WERI-Rb-1 (cell line): ENCODE data around the gene PEF1.
"Not testable (repeated sequence)": the region's sequence is repeated elsewhere in the genome, so short reads cannot be mapped to it uniquely, and the experiment has no call there.

ENCODE experiments used
- DNase-seq: peaks from one replicate; pipeline ENCODE4 v3.0.0-alpha.2; 2020
- H3K27ac ChIP-seq: fragments of 250-450 bp; sonication (Bioruptor Pico); 2 replicates; pipeline ENCODE4 v1.5.1; 2020; ENCODE audit warnings: mild to moderate bottlenecking, moderate library complexity
- H3K27me3 ChIP-seq: fragments of 250-450 bp; sonication (Bioruptor Pico); 2 replicates; pipeline ENCODE4 v1.5.1; 2021; ENCODE audit warnings: mild to moderate bottlenecking, low read depth, moderate library complexity; ENCODE audit not compliant: insufficient read depth, severe bottlenecking
- H3K36me3 ChIP-seq: fragments of 250-450 bp; sonication (Bioruptor Pico); 2 replicates; pipeline ENCODE4 v1.5.1; 2020; ENCODE audit warnings: mild to moderate bottlenecking, moderate library complexity
- H3K4me3 ChIP-seq: 2 replicates; pipeline ENCODE4 v1.5.1; 2011; ENCODE audit warnings: low read depth, mild to moderate bottlenecking, control low read depth, low read length
- H3K9me3 ChIP-seq: fragments of 250-450 bp; sonication (Bioruptor Pico); 2 replicates; pipeline ENCODE4 v1.5.1; 2021; ENCODE audit warnings: mild to moderate bottlenecking, moderate library complexity; ENCODE audit not compliant: severe bottlenecking
- CTCF ChIP-seq: IDR thresholded peaks from 2 replicates; pipeline ENCODE4 v1.5.1; 2011; ENCODE audit warnings: low read depth, mild to moderate bottlenecking, control low read depth, inconsistent platforms, low read length

PEF1 gene

DNA sequence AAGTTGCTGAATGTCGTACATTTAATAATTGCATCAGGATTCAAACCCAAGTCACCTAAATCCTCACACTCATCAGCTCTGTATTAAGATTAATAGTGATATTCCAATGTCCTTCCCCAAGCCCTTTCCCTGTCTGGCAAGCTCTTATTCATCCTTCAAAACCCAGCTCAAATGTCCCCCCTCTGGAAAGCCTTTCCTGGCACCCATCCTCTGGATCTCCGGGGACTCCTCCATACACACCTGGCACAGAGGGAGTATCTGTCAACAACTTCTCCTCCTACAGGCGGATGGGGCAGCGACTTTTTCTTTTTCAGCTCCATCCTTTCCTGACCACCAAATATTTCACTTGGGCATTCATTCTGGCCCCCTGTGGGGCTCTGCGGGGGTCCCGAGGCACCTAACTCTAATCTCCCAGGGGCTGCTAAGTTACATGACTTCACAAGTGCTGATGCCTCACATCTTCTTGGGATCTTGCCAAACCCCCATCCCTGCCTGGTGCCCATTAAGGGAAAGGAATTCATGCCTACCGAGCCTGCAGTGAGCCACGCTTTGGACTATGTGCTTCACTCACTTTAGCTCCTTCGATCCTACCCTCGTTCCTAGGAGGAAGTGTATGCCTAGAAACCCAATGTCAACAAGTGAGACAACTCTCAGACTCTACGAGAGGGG lies 53.1 kb downstream of the PEF1 start:
- TF ChIP-seq CTCF: no peak
- Histone ChIP-seq H3K27ac (no peak overlapping the region), H3K4me3 (no peak overlapping the region), H3K27me3 (no peaks in the 10 kb centered on the region), H3K9me3 (no peaks in the 10 kb centered on the region), H3K36me3 (no peaks in the 10 kb centered on the region)
- DNase-seq: no peak

DNA sequence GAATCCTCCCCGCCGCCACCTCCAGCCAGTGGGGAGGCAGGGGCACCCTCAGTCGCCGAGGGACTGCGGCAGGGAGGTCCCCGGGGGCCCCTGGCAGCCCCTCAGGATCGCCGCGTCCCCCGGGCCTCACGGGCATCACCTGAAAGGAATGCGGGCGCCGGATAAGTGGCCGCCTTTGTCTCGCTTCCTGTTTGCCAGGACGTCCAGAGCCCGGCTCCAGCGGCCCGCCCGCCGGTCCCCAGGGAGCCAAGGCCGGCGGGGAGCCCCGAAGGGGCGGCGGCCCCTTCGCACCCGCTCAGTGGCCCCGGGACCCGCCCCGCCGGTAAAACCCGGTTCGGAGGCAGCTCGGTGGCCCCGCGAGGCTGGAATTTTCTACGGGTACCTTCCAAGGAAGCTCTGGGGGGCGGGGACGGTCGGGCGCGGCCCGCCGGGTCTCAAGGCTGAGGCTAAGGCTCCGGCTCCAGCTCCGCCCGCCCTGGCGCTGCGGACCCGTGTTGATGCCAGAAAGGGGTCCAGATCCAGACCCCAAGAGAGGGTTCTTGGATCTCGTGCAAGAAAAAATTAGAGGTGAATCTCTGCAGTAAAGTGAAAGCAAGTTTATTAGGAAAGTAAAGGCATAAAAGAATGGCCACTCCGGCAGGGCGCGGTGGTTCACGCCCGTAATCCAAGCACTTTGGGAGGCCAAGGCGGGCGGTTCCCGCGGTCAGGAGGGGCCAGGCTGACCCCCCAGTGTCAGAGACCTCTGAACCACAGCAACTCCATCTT lies 55.7 kb downstream of the PEF1 start:
- no peak for DNase-seq
- H3K36me3 ChIP-seq: no peaks in the 10 kb centered on the region
- no peaks in the 10 kb centered on the region for H3K27me3 ChIP-seq
- H3K4me3 ChIP-seq: no peak overlapping the region
- no peaks in the 10 kb centered on the region for H3K9me3 ChIP-seq
- no peak overlapping the region for H3K27ac ChIP-seq
- no peak for TF ChIP-seq CTCF

GRCh38 chr1:31587720-31588423 lies 56.8 kb downstream of the PEF1 start:
- Histone ChIP-seq H3K4me3 (no peak overlapping the region), H3K9me3 (no peaks in the 10 kb centered on the region), H3K36me3 (no peaks in the 10 kb centered on the region), H3K27ac (no peak overlapping the region), H3K27me3 (no peaks in the 10 kb centered on the region)
- TF ChIP-seq CTCF: peak; percentile 91
- DNase-seq: peak; percentile 63

DNA sequence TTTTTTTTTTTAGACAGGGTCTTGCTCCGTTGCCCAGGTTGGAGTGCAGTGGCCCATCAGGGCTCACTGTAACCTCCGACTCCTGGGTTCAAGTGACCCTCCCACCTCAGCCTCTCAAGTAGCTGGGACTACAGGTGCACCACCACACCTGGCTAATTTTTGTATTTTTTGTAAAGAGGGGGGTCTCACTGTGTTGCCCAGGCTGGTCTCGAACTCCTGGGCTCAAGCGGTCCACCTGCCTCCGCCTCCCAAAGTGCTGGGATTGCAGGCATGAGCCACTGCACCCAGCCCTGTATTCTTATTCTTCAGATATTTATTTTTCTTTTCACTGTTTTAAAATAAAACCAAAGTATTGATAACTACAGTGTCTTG lies 57.4 kb downstream of the PEF1 start:
- not testable (repeated sequence) for DNase-seq, H3K9me3 ChIP-seq, H3K4me3 ChIP-seq, H3K36me3 ChIP-seq, H3K27me3 ChIP-seq, H3K27ac ChIP-seq

GRCh38 chr1:31586376-31587327 lies 58.0 kb downstream of the PEF1 start:
- Histone ChIP-seq H3K9me3 (no peaks in the 10 kb centered on the region), H3K27ac (no peak overlapping the region), H3K36me3 (no peaks in the 10 kb centered on the region), H3K4me3 (no peak overlapping the region), H3K27me3 (no peaks in the 10 kb centered on the region)
- no peak for DNase-seq
- no peak for TF ChIP-seq CTCF
